ENCODE results near the gene EMC10. TPM values are rescaled to one million over a fixed set of nuclear protein-coding genes. Genes with fewer than 3 reads are reported as not detected.

Gene EMC10
- total RNA-seq, 1 experiment from 2014 or later = 109 TPM

DNA sequence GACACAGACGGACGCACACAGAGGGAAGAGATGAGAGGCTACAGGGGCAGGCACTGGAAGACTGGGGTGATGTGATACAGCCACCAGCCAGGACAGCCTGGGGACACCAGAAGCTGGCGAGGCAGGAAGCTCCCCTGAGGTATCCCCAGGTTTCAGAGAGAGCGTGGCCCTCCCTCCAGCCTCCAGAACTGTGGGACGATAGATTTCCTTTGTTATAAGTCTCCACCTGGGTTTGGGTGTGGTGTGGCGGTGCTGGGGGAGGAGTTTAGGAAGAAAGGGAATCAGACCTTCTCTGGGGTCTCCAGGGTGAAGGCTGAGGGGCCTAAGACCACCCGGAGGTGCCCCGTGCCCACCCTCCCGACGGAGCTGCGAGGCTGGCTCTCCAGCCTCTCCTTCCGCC, 40.1 kb downstream of the EMC10 start:
- Histone ChIP-seq H2AK5ac (ENCODE audit: insufficient read length, low read length) (no peak overlapping the region), H2BK20ac (ENCODE audit: low read depth, low read length, poor library complexity, severe bottlenecking) (no peak overlapping the region), H3K4me1 (ENCODE audit: insufficient read depth, low read length) (no peaks in the 10 kb centered on the region), H2BK12ac (ENCODE audit: insufficient read length, low read depth, low read length) (no peak overlapping the region), H3K14ac (ENCODE audit: insufficient read depth, low read length) (no peak overlapping the region), H3K27ac (ENCODE audit: insufficient read length, low read depth, low read length) (no peak overlapping the region), H3K18ac (ENCODE audit: insufficient read length, low read depth, low read length) (no peak overlapping the region), H2AFZ (ENCODE audit: low read length) (no peak overlapping the region), H4K91ac (ENCODE audit: insufficient read length, low read depth, low read length) (no peak overlapping the region), H3K79me1 (ENCODE audit: insufficient read depth, low read depth, low read length, poor library complexity, severe bottlenecking) (no peaks in the 10 kb centered on the region), H3K56ac (ENCODE audit: insufficient read length, low read depth, low read length) (no peak overlapping the region), H4K20me1 (ENCODE audit: control insufficient read depth, insufficient read depth, insufficient read length) (no peaks in the 10 kb centered on the region), H3K4ac (ENCODE audit: low read depth, low read length) (no peak overlapping the region), H2BK15ac (ENCODE audit: low read depth, low read length) (no peak overlapping the region), H4K5ac (ENCODE audit: insufficient read length, low read depth, low read length) (no peak overlapping the region), H3K23ac (ENCODE audit: insufficient read length, low read depth, low read length) (no peak overlapping the region), H2BK5ac (ENCODE audit: insufficient read length, low read length) (no peak overlapping the region), H4K8ac (replicated peaks; ENCODE audit: insufficient read length, low read depth, low read length) (no peak overlapping the region), H3K79me2 (ENCODE audit: insufficient read depth, low read length) (no peaks in the 10 kb centered on the region), H3T11ph (ENCODE audit: low read length) (no peak overlapping the region), H3K4me2 (ENCODE audit: insufficient read depth, insufficient read length, low read length) (no peak overlapping the region), H2BK120ac (ENCODE audit: low read depth, low read length, poor library complexity, severe bottlenecking) (no peak overlapping the region), H3K27me3 (ENCODE audit: insufficient read depth, low read length) (0 out of 2 replicates have a peak, but pooled peaks cover 3% of the 10 kb centered on the region), H3K23me2 (ENCODE audit: insufficient read length, low read depth, low read length, poor library complexity, severe bottlenecking) (no peaks in the 10 kb centered on the region), H3K9me3 (ENCODE audit: control insufficient read depth, low read depth, low read length) (no peaks in the 10 kb centered on the region), H3K9ac (ENCODE audit: extremely low read depth, insufficient read length, low read length) (no peak overlapping the region)
- no peaks in the 10 kb centered on the region for H3K9me3 Mint-ChIP-seq
- peaks cover 2 to 19% of the 10 kb centered on the region in 2 experiments; a peak in 3 of 4 replicates for H3K4me1 Mint-ChIP-seq
- peaks cover 5 to 7% (median 5%) of the 10 kb centered on the region in 3 experiments; a peak in 4 of 7 replicates for H3K36me3 Mint-ChIP-seq (ENCODE audit: insufficient read depth in 1 of 3, low read depth in 3 of 3)
- H3K27me3 Mint-ChIP-seq (ENCODE audit: low read depth) = peaks cover 52% of the 10 kb centered on the region
- no peak overlapping the region for H3K4me3 Mint-ChIP-seq
- H3K27ac Mint-ChIP-seq = no peak overlapping the region
- no CpG with 5 or more reads among the region's 12 CpGs for WGBS (ENCODE audit: extremely low coverage, insufficient read length, low lambda C conversion rate)
- DNase-seq = no peak
- TF ChIP-seq CTCF (conservative IDR thresholded peaks at IDR 0.05) = no peak
